ENCODE results near the gene PDIA3.
"Not testable (repeated sequence)": the region's sequence is repeated elsewhere in the genome, so short reads cannot be mapped to it uniquely, and the experiment has no call there.

PDIA3 gene

GRCh38 chr15:43775411-43775965, 29.2 kb downstream of the PDIA3 start:
- no peak for DNase-seq

DNA sequence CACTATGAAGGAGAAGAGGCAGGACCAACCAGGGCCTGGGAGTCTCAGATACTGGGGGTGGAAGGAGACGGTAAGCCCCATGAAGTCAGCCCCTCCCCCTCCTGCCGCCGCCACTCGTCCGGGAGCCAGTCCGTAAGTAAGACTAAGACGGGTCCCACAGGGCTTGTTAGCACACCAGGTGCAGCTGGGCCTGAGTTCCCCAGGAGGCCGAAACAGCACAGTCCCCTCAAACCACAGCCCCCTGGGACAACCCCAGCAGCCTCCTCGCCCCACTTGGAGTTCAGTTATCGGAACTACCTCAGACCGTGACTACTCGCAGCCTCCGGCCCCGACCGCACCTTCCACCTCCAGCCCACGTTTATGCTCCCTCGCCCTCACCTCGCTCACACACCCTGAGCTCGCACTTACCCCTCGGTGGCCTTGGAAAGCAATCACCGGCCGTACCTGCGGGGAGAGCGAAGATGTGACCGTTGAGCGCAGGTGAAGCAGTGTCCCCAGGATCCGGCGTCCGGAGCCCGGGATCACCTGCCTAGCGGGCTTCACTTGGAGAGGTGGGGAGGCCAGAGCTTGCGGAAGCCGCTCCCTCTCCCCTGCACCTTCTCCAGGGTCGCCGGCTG, 30.0 kb downstream of the PDIA3 start:
- DNase-seq, result peak; percentile 71

DNA sequence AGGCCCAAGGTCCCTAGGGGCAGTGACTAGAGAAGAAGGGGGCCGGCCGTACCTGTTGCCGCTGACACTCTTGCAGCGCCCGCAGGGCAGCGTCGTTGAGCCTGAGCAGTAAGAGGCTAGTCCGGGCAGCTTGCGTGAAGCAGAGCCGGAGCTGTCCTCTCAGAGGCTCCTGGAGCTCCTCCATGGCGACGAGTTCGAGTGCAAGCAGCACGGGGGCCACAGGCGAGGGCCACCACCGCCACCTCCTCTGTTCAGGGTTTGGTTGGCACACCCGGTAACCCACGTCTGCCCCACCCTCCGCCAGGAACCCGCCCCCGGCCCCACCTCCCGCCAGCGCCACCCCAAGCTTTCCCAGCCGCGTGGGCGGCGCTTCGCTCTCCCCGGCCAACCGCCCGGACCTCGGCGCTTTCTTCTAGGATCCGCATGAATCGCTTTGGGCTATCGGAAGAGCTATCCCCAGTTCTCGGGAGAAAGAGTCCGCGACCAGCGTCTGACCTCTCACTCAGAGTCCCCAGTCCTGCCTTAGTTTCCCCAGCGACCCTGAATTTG, 30.6 kb downstream of the PDIA3 start, which contains the start of gene ELL3:
TSS of gene ELL3 (minus strand) at position 249 of the 549 bp plus-strand sequence. CDS start at position 184, 65 bp downstream.
- DNase-seq, result no peak

GRCh38 chr15:43777267-43777914, 31.2 kb downstream of the PDIA3 start:
- DNase-seq, result peak; percentile 83

- DNase-seq, result no peak
These were observed 32.8 kb downstream of the PDIA3 start for GRCh38 chr15:43779016-43779415.

DNA sequence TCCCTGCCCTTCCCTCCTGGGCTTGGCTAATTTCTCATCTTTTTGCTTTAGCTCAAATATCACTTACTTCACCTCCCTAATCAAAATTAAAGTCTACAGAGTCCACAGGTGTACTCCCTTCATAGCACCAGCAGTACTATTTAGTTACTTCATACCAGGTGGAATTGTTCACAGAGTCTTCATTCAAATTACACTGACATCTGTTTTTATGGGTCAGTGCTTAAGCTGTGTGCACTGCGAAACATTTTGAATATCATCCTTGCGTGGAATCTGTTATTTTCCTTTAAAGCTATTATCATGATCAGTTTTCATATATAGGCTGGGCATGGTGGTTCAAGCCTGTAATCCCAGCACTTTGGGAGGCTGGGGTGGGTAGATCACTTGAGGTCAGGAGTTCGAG, 43.2 kb downstream of the PDIA3 start:
- no peak for DNase-seq

GRCh38 chr15:43791993-43792760, 45.9 kb downstream of the PDIA3 start, which contains the start of gene SERF2:
Gene SERF2, plus strand, starts transcription at chr15:43792320. Its CDS starts 57 bp downstream, at chr15:43792377.
- DNase-seq, result peak; percentile 92

DNA sequence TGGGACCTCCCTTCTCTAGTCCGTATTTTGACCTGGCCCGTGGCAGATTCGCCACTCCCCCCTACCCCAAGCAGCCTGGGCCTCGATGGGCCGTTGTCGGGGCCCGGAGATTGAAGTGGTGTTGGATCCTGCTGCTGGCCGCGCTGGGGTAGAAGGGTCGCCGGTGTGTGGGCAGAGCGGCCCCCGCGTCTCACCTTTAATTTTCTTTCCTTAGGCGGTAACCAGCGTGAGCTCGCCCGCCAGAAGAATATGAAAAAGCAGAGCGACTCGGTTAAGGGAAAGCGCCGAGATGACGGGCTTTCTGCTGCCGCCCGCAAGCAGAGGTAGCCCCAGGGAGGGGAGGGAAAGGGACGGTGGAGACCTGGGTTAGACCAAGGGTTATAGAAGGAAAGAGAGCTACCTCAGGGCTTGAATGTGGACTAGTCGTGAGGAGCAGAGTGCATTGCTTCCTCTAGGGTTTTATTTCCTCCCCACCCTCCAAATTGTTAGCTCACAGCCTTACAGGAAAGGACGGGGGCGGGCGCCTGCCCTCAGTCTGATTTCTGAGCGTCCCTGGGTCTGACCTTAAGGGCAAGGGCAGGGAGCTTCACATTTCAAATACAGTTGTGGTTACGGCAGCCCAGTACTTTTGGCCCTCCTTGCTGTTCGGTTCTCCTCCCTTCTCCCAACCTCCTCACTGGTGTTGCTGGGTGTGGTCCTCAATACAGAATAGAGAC, 46.7 kb downstream of the PDIA3 start:
- DNase-seq, result no peak

DNA sequence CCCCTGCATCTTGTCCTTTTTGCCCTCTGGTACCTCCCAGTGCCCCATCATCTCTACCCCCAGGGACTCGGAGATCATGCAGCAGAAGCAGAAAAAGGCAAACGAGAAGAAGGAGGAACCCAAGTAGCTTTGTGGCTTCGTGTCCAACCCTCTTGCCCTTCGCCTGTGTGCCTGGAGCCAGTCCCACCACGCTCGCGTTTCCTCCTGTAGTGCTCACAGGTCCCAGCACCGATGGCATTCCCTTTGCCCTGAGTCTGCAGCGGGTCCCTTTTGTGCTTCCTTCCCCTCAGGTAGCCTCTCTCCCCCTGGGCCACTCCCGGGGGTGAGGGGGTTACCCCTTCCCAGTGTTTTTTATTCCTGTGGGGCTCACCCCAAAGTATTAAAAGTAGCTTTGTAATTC, 47.4 kb downstream of the PDIA3 start:
- DNase-seq, result no peak

DNA sequence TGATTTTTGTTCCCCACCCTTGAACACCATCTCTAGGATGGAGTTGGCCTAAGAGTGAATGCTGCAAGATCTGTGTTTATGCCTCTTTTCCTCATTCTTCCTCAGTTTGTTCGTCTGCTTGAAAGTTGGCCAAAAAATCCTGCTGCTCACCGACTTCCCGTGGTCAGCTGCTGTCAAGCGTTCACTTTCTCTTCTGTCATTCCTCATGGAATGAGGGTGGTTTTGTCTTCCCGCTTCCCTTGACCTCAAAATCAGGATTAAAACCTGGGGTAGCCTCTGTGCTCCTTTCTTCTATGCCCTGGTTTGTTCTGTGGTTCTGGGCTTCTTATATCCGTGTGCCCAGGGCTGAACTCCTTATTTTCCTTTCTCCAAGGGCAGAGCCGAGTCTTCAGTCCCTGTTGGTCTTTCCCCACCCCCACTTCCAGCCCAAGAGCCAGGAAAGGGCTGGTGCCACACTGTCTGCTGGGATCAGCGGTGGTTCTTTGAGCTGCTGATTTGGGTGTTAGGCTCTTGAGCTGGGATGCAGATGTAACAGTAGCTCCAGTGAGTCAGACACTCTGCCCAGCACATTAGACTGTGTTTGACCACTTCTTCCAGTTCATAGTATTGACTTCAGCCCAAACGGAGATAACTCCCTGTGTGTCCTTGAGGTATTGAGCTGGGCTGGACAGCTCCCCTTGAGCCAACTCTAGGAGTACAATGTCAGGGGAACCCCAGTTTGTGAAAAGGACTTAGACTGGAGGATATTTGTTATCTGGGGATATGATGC, 48.2 kb downstream of the PDIA3 start:
- DNase-seq, result no peak

GRCh38 chr15:43795197-43795596, 49.0 kb downstream of the PDIA3 start:
- DNase-seq, result no peak

- DNase-seq, result no peak
These were observed 49.8 kb downstream of the PDIA3 start for GRCh38 chr15:43795997-43796396.

DNA sequence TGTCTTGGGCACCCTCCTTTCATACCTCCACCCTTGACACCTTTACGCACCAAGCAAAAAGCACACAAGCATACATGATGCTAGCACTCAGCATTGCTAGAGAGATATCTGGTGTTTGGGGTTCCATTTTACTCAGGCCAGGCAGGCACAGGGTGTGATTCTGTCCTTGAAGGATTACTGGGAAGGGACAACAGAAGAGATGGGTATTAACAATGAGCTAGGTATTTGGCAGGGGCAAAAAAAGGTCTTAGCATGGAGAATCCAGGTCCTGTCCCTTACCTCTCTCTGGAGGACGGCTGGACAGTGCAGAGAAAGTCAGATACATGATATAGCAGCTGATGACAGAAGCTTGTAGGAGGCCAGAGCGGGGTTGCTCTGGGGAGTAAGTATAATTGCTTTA, 50.3 kb downstream of the PDIA3 start:
- no peak for DNase-seq

DNA sequence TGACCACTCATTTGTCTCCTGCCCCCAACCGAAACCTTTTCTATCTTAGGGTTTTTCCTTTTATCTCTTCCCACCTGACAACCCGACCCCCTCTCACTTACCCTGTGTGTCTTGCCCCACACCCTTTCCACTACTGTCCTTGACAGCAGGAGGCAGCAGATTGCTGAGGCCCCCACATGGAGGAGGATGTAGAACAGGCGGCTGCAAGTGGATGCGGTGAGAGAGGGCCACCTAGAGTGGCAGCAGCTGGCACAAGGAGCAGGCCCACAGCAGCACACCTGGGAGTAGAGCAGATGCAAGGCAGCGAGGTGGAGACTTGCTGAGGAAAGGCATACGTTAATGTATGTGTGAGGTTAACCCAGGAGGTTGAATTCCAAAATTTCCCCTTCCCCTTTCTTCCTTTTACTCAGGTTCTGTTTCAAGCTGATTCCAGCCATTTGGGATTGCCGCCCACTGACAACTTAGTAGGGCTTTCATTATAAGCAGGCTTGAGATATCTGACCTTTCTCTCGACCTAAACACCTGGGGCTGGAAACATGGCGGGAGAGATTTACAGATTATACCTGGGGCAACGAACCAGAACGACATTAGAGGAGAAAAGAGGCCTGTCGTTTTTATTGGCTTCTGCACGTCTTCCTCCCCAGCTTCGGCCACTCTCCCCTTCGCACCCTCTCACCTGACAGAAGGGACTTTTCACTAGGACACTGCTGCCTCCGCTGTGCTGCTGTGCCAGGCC, 53.1 kb downstream of the PDIA3 start:
- peak; percentile 19 for DNase-seq

DNA sequence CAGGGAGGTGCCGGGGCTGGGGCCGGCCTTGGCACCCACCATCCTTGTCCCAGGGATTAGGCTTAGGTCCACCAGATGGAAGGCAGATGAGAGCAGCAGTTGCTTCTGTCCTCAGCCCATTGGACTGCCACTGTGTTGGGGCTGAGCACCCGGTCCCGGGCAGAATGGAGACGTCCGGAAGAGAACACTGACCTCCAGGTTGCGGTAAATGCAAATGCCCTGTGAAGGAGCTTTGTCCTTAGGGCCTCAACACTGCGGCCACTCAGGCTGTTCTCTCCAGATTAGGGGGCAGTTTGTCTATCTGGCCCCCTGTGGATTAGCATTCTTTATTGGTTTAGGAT, 53.7 kb downstream of the PDIA3 start, which contains the start of gene SERINC4:
TSS of gene SERINC4 (minus strand) at position 276 of the 341 bp plus-strand sequence. CDS start at position 42, 234 bp downstream.
- DNase-seq, result no peak

GRCh38 chr15:43800286-43801141, 54.3 kb downstream of the PDIA3 start, which contains the start of gene HYPK:
Gene HYPK, plus strand, starts transcription at chr15:43800599. Its CDS starts 24 bp downstream, at chr15:43800623.
- DNase-seq, result peak; percentile 80

- DNase-seq, result not testable (repeated sequence)
These were observed 56.4 kb downstream of the PDIA3 start for GRCh38 chr15:43802676-43803075.

DNA sequence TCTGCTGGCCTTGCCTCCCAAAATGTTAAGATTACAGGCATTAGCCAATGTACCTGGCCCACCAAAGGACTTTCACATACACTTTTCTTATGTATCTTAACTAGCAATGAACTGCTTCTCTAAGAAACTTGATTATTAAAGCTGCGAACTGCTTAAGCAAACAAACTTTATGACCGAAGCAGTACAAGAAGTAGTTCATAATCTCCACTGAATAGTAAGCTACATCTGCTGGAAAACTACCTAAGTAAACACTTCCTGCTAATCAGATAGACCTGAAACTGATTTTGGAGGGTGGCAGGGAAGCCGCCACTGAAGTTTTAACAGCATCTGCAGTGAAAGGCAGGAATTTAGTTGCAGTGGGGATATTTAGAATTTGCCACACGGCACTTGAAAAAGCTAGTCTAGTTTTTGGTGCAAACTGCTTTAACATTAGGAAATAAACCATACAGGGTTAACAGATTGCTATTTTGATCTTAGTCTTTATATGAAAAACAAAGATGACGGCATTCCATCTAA, 62.3 kb downstream of the PDIA3 start:
- no peak for DNase-seq

Measured in right kidney (tissue), 1 donor.